HCT116 (cell line): ENCODE data around the gene GSTM3. TPM values are rescaled to one million over a fixed set of nuclear protein-coding genes. Genes with fewer than 3 reads are reported as not detected.

Source experiments
- ATAC-seq: fragments of 200-7000 bp; cut with Tn5 transposase; 2 replicates; pipeline ENCODE4 v1.9.1; 2020; ENCODE audit warnings: mild to moderate bottlenecking, moderate library complexity
- BruUV-seq: library from RNA; stranded (reverse); fragments of 400-500 nt; replicated peaks from 2 replicates; lab custom pipeline; 2021; lab: Mats Ljungman, UMichigan
- CTCF ChIA-PET: fragments of 300-600 bp; sonication (Branson Sonifier 250); formaldehyde crosslinking; loops from one replicate; lab custom pipeline; 2021; ENCODE audit warnings: antibody characterized with exemption; lab: Charles Lee
- POLR2A ChIA-PET: fragments of 300-600, 350-600 bp; sonication (Branson Sonifier 250); formaldehyde crosslinking; loops from one replicate; lab custom pipeline; 2021; ENCODE audit warnings: antibody characterized with exemption; lab: Charles Lee
- RAD21 ChIA-PET, 2 experiments: fragments of 300-600 bp; sonication (Branson Sonifier 250); formaldehyde crosslinking; loops; one replicate each; lab custom pipeline; 2023; ENCODE audit warnings: low total read pairs in 2 of 2; ENCODE audit not compliant: uncharacterized antibody in 2 of 2, unreplicated experiment in 2 of 2, low non-redundant PET in 1 of 2; lab: Charles Lee
- DNase-seq: peaks from one replicate; pipeline ENCODE4 v3.0.0-alpha.2; 2010; ENCODE audit warnings: low read depth, low spot score
- H2AFZ ChIP-seq: fragments of 200-600 bp; shearing (Covaris generic), sonication (generic); 2 replicates; pipeline ENCODE4 v1.6.1; 2017; ENCODE audit warnings: low read depth, mixed run types, mixed read lengths, antibody characterized with exemption, low read length; ENCODE audit not compliant: poor library complexity, severe bottlenecking
- H3K27ac ChIP-seq: 2 replicates; pipeline ENCODE4 v1.5.1; 2012; ENCODE audit warnings: low read depth, low read length
- H3K27me3 ChIP-seq: fragments of 200-600 bp; sonication (generic); 2 replicates; pipeline ENCODE4 v1.6.1; 2016; ENCODE audit warnings: mixed run types, low read length, mixed read lengths; ENCODE audit not compliant: insufficient read depth
- H3K36me3 ChIP-seq, 2 experiments: fragments of 200-500 bp in 1 of 2; fragments of 200-600 bp in 1 of 2; sonication (Bioruptor generic) in 1 of 2; sonication (generic) in 1 of 2; 2 replicates each; pipeline versions ENCODE4 v1.5.1 to v1.6.1; 2014 to 2016; ENCODE audit warnings: low read length in 2 of 2, inconsistent platforms in 1 of 2, mixed read lengths in 1 of 2, mixed run types in 1 of 2; ENCODE audit not compliant: insufficient read depth in 2 of 2, control insufficient read depth in 1 of 2
- H3K4me1 ChIP-seq, 2 experiments: fragments of 200-600 bp in 1 of 2; sonication (generic) in 1 of 2; 2 replicates each; pipeline versions ENCODE4 v1.5.1 to v1.6.1; 2012 to 2017; ENCODE audit warnings: low read length in 2 of 2, inconsistent platforms in 1 of 2, mild to moderate bottlenecking in 1 of 2, mixed read lengths in 1 of 2, mixed run types in 1 of 2, moderate library complexity in 1 of 2; ENCODE audit not compliant: insufficient read depth in 2 of 2, control insufficient read depth in 1 of 2
- H3K4me2 ChIP-seq: fragments of 200-600 bp; sonication (generic); 2 replicates; pipeline ENCODE4 v1.6.1; 2017; ENCODE audit warnings: mixed run types, low read length, mixed read lengths
- H3K4me3 ChIP-seq, 2 experiments: fragments of 200-600 bp in 1 of 2; sonication (generic) in 1 of 2; replicated peaks in 1 of 2; 2 replicates each; pipeline ENCODE4 v1.5.1; 2011 to 2016; ENCODE audit warnings: low read length in 2 of 2, control low read depth in 1 of 2, low read depth in 1 of 2, mild to moderate bottlenecking in 1 of 2, mixed read lengths in 1 of 2, mixed run types in 1 of 2
- H3K79me2 ChIP-seq: fragments of 200-600 bp; sonication (generic); 2 replicates; pipeline ENCODE4 v1.6.1; 2017; ENCODE audit warnings: mild to moderate bottlenecking, mixed run types, low read length, moderate library complexity, mixed read lengths; ENCODE audit not compliant: insufficient read depth
- H3K9ac ChIP-seq: fragments of 200-600 bp; sonication (generic); 2 replicates; pipeline ENCODE4 v1.6.1; 2016; ENCODE audit warnings: low read length, mixed read lengths
- H3K9me2 ChIP-seq: fragments of 200-600 bp; sonication (generic), shearing (Covaris generic); 2 replicates; pipeline ENCODE4 v1.6.1; 2017; ENCODE audit warnings: mixed run types, mild to moderate bottlenecking, moderate library complexity; ENCODE audit not compliant: insufficient read depth
- H3K9me3 ChIP-seq, 2 experiments: fragments of 200-500 bp in 1 of 2; fragments of 200-600 bp in 1 of 2; sonication (Bioruptor generic) in 1 of 2; sonication (generic) in 1 of 2; 2 replicates each; pipeline ENCODE4 v1.6.1; 2014 to 2017; ENCODE audit warnings: low read length in 2 of 2, mixed read lengths in 2 of 2, inconsistent platforms in 1 of 2, low read depth in 1 of 2, mild to moderate bottlenecking in 1 of 2, mixed run types in 1 of 2, moderate library complexity in 1 of 2; ENCODE audit not compliant: control insufficient read depth in 1 of 2, insufficient read depth in 1 of 2
- H4K20me1 ChIP-seq: fragments of 200-600 bp; sonication (generic), shearing (Covaris generic); 2 replicates; pipeline ENCODE4 v1.6.1; 2017; ENCODE audit warnings: mixed run types, mild to moderate bottlenecking, moderate library complexity; ENCODE audit not compliant: insufficient read depth
- ATF3 ChIP-seq: IDR thresholded peaks from 2 replicates; pipeline ENCODE4 v1.6.1; 2012
- EGR1 ChIP-seq: IDR thresholded peaks from 2 replicates; pipeline ENCODE4 v1.6.1; 2012; ENCODE audit warnings: low read depth
- ELF1 ChIP-seq: IDR thresholded peaks from 2 replicates; pipeline ENCODE4 v1.6.1; 2012; ENCODE audit warnings: low read depth, borderline replicate concordance
- EZH2 ChIP-seq: fragments of 200-600 bp; sonication (generic); IDR thresholded peaks from 2 replicates; pipeline ENCODE4 v1.6.1; 2017; ENCODE audit warnings: antibody characterized with exemption, mixed run types
- EZH2phosphoT487 ChIP-seq: fragments of 200-600 bp; IDR thresholded peaks from 2 replicates; pipeline ENCODE4 v1.6.1; 2018; ENCODE audit warnings: antibody characterized with exemption, borderline replicate concordance
- FOSL1 ChIP-seq: IDR thresholded peaks from 2 replicates; pipeline ENCODE4 v1.6.1; 2012; ENCODE audit warnings: low read depth
- MAX ChIP-seq: IDR thresholded peaks from 2 replicates; pipeline ENCODE4 v1.6.1; 2012
- POLR2A ChIP-seq: IDR thresholded peaks from 2 replicates; pipeline ENCODE4 v1.7.0; 2011; ENCODE audit warnings: borderline replicate concordance; ENCODE audit not compliant: insufficient read depth, insufficient read length; ENCODE audit errors: extremely low read depth
- POLR2AphosphoS5 ChIP-seq: IDR thresholded peaks from 2 replicates; pipeline ENCODE4 v1.6.1; 2011; ENCODE audit warnings: mild to moderate bottlenecking, low read depth, low read length, moderate library complexity
- SIN3A ChIP-seq: IDR thresholded peaks from 2 replicates; pipeline ENCODE4 v1.6.1; 2012; ENCODE audit warnings: low read depth
- SP1 ChIP-seq: IDR thresholded peaks from 2 replicates; pipeline ENCODE4 v1.6.1; 2012; ENCODE audit warnings: low read depth
- YY1 ChIP-seq: IDR thresholded peaks from 2 replicates; pipeline ENCODE4 v1.6.1; 2011; ENCODE audit warnings: low read length, low read depth, moderate library complexity, mild to moderate bottlenecking; ENCODE audit not compliant: insufficient replicate concordance; ENCODE audit errors: extremely low read depth
- ZFX ChIP-seq: fragments of 450-650 bp; IDR thresholded peaks from 2 replicates; pipeline ENCODE4 v1.6.1; 2017
- intact Hi-C: fragments of 100-400 bp; cut with micrococcal nuclease; formaldehyde crosslinking; loops from 2 replicates; pipeline ENCODE4 v1.10.0; 2022
- total RNA-seq: library from RNA; stranded (reverse); gene quantifications from one replicate; pipeline ENCODE4 v1.2.1, GENCODE V29; 2021; ENCODE audit not compliant: unreplicated experiment

Gene GSTM3
- total RNA-seq, 1 experiment from 2014 or later, result 0.39 TPM

GRCh38 chr1:109714661-109715372 lies 26.0 kb downstream of the GSTM3 start:
- H3K4me1 ChIP-seq, result peaks cover 0 to 13% of the 10 kb centered on the region in 2 experiments; a peak in 2 of 4 replicates
- H3K27ac ChIP-seq, result no peak overlapping the region
- no peaks in the 10 kb centered on the region for H3K79me2 ChIP-seq
- no peaks in the 10 kb centered on the region for H3K36me3 ChIP-seq
- intact Hi-C loops, result loop anchor here (5.0 kb wide), 1 partner anchor 267 kb away; the partner anchor contains the start of gene AHCYL1
- ATAC-seq (no peak), DNase-seq (no peak)
- ChIA-PET CTCF (no interaction called here), POLR2A (no interaction called here), RAD21 (no interaction called here)
- H2AFZ ChIP-seq, result no peak overlapping the region
- H3K9ac ChIP-seq, result no peak overlapping the region
- H4K20me1 ChIP-seq, result no peaks in the 10 kb centered on the region
- H3K4me3 ChIP-seq, result no peak overlapping the region
- no peaks in the 10 kb centered on the region for H3K9me2 ChIP-seq
- no peak for TF ChIP-seq YY1
- no peak for TF ChIP-seq ZFX
- TF ChIP-seq EZH2, result no peak
- no peak for TF ChIP-seq FOSL1
- no peak for TF ChIP-seq SP1
- TF ChIP-seq ATF3, result no peak
- no peak for TF ChIP-seq POLR2AphosphoS5
- TF ChIP-seq MAX, result no peak
- no peak for TF ChIP-seq EZH2phosphoT487
- TF ChIP-seq EGR1, result no peak
- TF ChIP-seq POLR2A, result no peak
- TF ChIP-seq ELF1, result no peak
- no peak for TF ChIP-seq SIN3A
- H3K27me3 ChIP-seq, result no peaks in the 10 kb centered on the region
- no peaks in the 10 kb centered on the region for H3K9me3 ChIP-seq
- BruUV-seq, result no TSS peak
- no peak overlapping the region for H3K4me2 ChIP-seq
